Mesothelial cell of epicardium (in vitro differentiated cells): ENCODE data around the gene IZUMO1. TPM values are rescaled to one million over a fixed set of nuclear protein-coding genes. Genes with fewer than 3 reads are reported as not detected.

Source experiments
- DNase-seq, 2 experiments: peaks; one replicate each; pipeline ENCODE4 v3.0.0; 2021; ENCODE audit warnings: low spot score in 2 of 2; ENCODE audit not compliant: unreplicated experiment in 2 of 2
- H3K27ac Mint-ChIP-seq: 2 replicates; pipeline ENCODE4 v1.8.0; 2021; ENCODE audit warnings: mixed read lengths
- H3K27me3 Mint-ChIP-seq: 2 replicates; pipeline ENCODE4 v1.8.0; 2021; ENCODE audit warnings: low read depth, mixed read lengths
- H3K36me3 Mint-ChIP-seq: 2 replicates; pipeline ENCODE4 v1.8.0; 2021; ENCODE audit warnings: mixed read lengths
- H3K4me1 Mint-ChIP-seq: 2 replicates; pipeline ENCODE4 v1.8.0; 2021; ENCODE audit warnings: mixed read lengths
- H3K4me3 Mint-ChIP-seq: 2 replicates; pipeline ENCODE4 v1.8.0; 2021; ENCODE audit warnings: mild to moderate bottlenecking, moderate library complexity, mixed read lengths
- H3K9me3 Mint-ChIP-seq: 2 replicates; pipeline ENCODE4 v1.8.0; 2021; ENCODE audit warnings: mixed read lengths
- CTCF ChIP-seq: fragments of 200-600 bp; sonication (generic); IDR thresholded peaks from one replicate; pipeline ENCODE4 v1.5.0; 2021; ENCODE audit warnings: antibody characterized with exemption; ENCODE audit not compliant: unreplicated experiment
- total RNA-seq: library from RNA; stranded (reverse); gene quantifications from 3 replicates; pipeline ENCODE4 v1.2.1, GENCODE V29; 2021

The IZUMO1 gene
- total RNA-seq, 1 donor from 2014 or later: 0.80 TPM

GRCh38 chr19:48755787-48756186 lies 9.1 kb upstream of the IZUMO1 start:
- Mint-ChIP-seq H3K36me3 (no peaks in the 10 kb centered on the region), H3K27me3 (peaks cover 24% of the 10 kb centered on the region), H3K9me3 (no peaks in the 10 kb centered on the region), H3K4me3 (no peak overlapping the region), H3K4me1 (peaks cover 21% of the 10 kb centered on the region), H3K27ac (peak overlapping the region; percentile 30)
- TF ChIP-seq CTCF: no peak
- no peak for DNase-seq

GRCh38 chr19:48755084-48755641 lies 8.5 kb upstream of the IZUMO1 start, which contains the start of gene FGF21:
FGF21 (plus strand) TSS chr19:48755524; CDS start chr19:48756237, 713 bp downstream.
- no peak within 1 kb of the TSS for H3K4me3 Mint-ChIP-seq
- H3K27ac Mint-ChIP-seq: peak within 1 kb of the TSS; percentile 76
- H3K27me3 Mint-ChIP-seq: peaks cover 19% of the 10 kb centered on the region
- TF ChIP-seq CTCF: no peak
- H3K36me3 Mint-ChIP-seq: no peaks in the 10 kb centered on the region
- DNase-seq: no peak
- H3K4me1 Mint-ChIP-seq: peaks cover 21% of the 10 kb centered on the region
- H3K9me3 Mint-ChIP-seq: no peaks in the 10 kb centered on the region

GRCh38 chr19:48752496-48753365 lies 6.0 kb upstream of the IZUMO1 start, which contains the start of gene FUT1:
FUT1 (minus strand) TSS chr19:48752641; CDS start chr19:48751281, 1,360 bp downstream.
- H3K9me3 Mint-ChIP-seq: no peaks in the 10 kb centered on the region
- peak within 1 kb of the TSS; percentile 84 for H3K4me3 Mint-ChIP-seq
- peaks cover 22% of the 10 kb centered on the region for H3K4me1 Mint-ChIP-seq
- peak; percentile 55 for TF ChIP-seq CTCF
- peak within 1 kb of the TSS; percentile 91 for H3K27ac Mint-ChIP-seq
- no peaks in the 10 kb centered on the region for H3K36me3 Mint-ChIP-seq
- peaks cover 19% of the 10 kb centered on the region for H3K27me3 Mint-ChIP-seq
- peak; percentile 80 to 86 for DNase-seq

- Mint-ChIP-seq H3K9me3 (no peaks in the 10 kb centered on the region), H3K4me3 (peak overlapping the region; percentile 84), H3K36me3 (no peaks in the 10 kb centered on the region), H3K4me1 (peaks cover 25% of the 10 kb centered on the region), H3K27ac (peak overlapping the region; percentile 55), H3K27me3 (peaks cover 19% of the 10 kb centered on the region)
- DNase-seq: no peak
- TF ChIP-seq CTCF: no peak
These were observed 5.3 kb upstream of the IZUMO1 start for GRCh38 chr19:48751845-48752495.

GRCh38 chr19:48750771-48751504 lies 4.2 kb upstream of the IZUMO1 start:
- TF ChIP-seq CTCF: no peak
- no peak for DNase-seq
- Mint-ChIP-seq H3K27me3 (peaks cover 19% of the 10 kb centered on the region), H3K36me3 (no peaks in the 10 kb centered on the region), H3K4me3 (peak overlapping the region; percentile 55), H3K4me1 (peaks cover 25% of the 10 kb centered on the region), H3K27ac (peak overlapping the region; percentile 56), H3K9me3 (peaks cover 4% of the 10 kb centered on the region)
